ENCODE data around the gene CCDC184.

DNA sequence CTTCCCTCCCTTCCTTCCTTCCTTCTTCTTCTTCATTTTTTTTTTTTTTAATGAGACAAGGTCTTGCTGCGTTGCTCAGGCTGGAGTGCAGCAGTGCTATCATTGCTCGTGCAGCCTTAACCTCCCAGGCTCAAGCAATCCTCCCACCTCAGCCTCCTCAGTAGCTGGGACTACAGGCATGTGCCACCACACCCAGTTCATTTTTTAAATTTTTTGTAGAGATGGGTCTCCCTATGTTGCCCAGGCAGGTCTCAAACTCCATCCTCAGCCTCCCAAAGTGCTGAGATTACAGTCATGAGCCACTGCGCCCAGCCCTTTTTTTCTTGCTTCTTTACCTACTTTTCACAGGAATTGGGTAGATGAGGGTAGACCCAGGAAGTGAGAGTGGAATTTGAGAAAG lies 18.1 kb downstream of the CCDC184 start:
- TF ChIP-seq EZH2 (IDR thresholded peaks at IDR 0.05; ENCODE audit: low read depth), result no peak
- TF ChIP-seq, protein P1, sequence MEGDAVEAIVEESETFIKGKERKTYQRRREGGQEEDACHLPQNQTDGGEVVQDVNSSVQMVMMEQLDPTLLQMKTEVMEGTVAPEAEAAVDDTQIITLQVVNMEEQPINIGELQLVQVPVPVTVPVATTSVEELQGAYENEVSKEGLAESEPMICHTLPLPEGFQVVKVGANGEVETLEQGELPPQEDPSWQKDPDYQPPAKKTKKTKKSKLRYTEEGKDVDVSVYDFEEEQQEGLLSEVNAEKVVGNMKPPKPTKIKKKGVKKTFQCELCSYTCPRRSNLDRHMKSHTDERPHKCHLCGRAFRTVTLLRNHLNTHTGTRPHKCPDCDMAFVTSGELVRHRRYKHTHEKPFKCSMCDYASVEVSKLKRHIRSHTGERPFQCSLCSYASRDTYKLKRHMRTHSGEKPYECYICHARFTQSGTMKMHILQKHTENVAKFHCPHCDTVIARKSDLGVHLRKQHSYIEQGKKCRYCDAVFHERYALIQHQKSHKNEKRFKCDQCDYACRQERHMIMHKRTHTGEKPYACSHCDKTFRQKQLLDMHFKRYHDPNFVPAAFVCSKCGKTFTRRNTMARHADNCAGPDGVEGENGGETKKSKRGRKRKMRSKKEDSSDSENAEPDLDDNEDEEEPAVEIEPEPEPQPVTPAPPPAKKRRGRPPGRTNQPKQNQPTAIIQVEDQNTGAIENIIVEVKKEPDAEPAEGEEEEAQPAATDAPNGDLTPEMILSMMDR (conservative IDR thresholded peaks at IDR 0.05), result no peak

Measured in PC-9 (cell line).